ENCODE data around the gene AP4E1.

DNA sequence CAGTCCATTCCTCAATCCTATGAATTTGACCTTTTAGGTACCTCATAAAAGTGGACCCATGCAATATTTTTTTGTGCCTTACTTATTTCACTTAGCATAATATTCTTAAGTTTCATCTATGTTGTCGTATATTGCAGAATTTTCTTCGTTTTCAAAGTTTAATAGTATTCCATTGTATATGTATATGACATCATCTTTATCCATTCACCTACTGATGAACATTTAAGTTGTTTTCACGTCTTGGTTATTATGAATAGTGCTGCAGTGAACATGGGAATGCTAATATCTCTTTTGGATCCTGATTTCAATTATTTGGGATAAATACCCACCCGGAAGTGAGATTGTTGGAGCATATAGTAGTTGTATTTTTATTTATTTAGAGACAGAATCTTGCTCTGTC, 65.1 kb downstream of the AP4E1 start:
- TF ChIP-seq POLR2A (IDR thresholded peaks at IDR 0.05; ENCODE audit: low read depth, low read length) (no peak), NFE2L2 (IDR thresholded peaks at IDR 0.05; ENCODE audit: low read depth, low read length) (no peak), CHD1 (IDR thresholded peaks at IDR 0.05; ENCODE audit: low read depth, low read length) (no peak), RFX5 (IDR thresholded peaks at IDR 0.05; ENCODE audit: low read depth, low read length) (no peak)
- TF ChIP-seq, protein P1, sequence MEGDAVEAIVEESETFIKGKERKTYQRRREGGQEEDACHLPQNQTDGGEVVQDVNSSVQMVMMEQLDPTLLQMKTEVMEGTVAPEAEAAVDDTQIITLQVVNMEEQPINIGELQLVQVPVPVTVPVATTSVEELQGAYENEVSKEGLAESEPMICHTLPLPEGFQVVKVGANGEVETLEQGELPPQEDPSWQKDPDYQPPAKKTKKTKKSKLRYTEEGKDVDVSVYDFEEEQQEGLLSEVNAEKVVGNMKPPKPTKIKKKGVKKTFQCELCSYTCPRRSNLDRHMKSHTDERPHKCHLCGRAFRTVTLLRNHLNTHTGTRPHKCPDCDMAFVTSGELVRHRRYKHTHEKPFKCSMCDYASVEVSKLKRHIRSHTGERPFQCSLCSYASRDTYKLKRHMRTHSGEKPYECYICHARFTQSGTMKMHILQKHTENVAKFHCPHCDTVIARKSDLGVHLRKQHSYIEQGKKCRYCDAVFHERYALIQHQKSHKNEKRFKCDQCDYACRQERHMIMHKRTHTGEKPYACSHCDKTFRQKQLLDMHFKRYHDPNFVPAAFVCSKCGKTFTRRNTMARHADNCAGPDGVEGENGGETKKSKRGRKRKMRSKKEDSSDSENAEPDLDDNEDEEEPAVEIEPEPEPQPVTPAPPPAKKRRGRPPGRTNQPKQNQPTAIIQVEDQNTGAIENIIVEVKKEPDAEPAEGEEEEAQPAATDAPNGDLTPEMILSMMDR (conservative IDR thresholded peaks at IDR 0.05; ENCODE audit: low read depth, low read length): no peak

Data from IMR-90 (cell line).